GM18502 (cell line): Measurements from ENCODE around the gene OBSL1.
A peak's percentile ranks its signal among the peaks of the same experiment; 100 is the strongest.

Experiments
- ATAC-seq: cut with Tn5 transposase; IDR thresholded peaks from one replicate; pipeline ENCODE4 v1.9.1; 2021; ENCODE audit warnings: mild to moderate bottlenecking; ENCODE audit not compliant: unreplicated experiment, poor library complexity

Gene OBSL1

GRCh38 chr2:219567791-219568361, 3.5 kb downstream of the OBSL1 start:
- ATAC-seq: no peak

GRCh38 chr2:219567131-219567530, 4.2 kb downstream of the OBSL1 start:
- no peak for ATAC-seq

GRCh38 chr2:219566640-219567039, 4.7 kb downstream of the OBSL1 start:
- ATAC-seq: no peak

GRCh38 chr2:219565130-219566080, 5.9 kb downstream of the OBSL1 start:
- no peak for ATAC-seq

GRCh38 chr2:219563271-219563928, 7.9 kb downstream of the OBSL1 start:
- ATAC-seq: no peak

- ATAC-seq: no peak
Measured at GRCh38 chr2:219562049-219563020, 9.0 kb downstream of the OBSL1 start.

- ATAC-seq: no peak
Measured at GRCh38 chr2:219561179-219562048, 9.9 kb downstream of the OBSL1 start.

GRCh38 chr2:219560893-219561178, 10.5 kb downstream of the OBSL1 start:
- no peak for ATAC-seq

GRCh38 chr2:219560037-219560892, 11.1 kb downstream of the OBSL1 start:
- ATAC-seq: peak; percentile 47

- ATAC-seq: no peak
Measured at GRCh38 chr2:219559156-219559915, 12.0 kb downstream of the OBSL1 start.

- no peak for ATAC-seq
Measured at GRCh38 chr2:219557791-219558785, 13.3 kb downstream of the OBSL1 start.

GRCh38 chr2:219557320-219557719, 14.0 kb downstream of the OBSL1 start:
- ATAC-seq: no peak

- no peak for ATAC-seq
Measured at GRCh38 chr2:219556413-219556812, 14.9 kb downstream of the OBSL1 start.

- ATAC-seq: no peak
Measured at GRCh38 chr2:219555956-219556355, 15.4 kb downstream of the OBSL1 start.

GRCh38 chr2:219554350-219554749, 17.0 kb downstream of the OBSL1 start:
- ATAC-seq: no peak

- ATAC-seq: no peak
Measured at GRCh38 chr2:219553463-219553963, 17.8 kb downstream of the OBSL1 start.

- ATAC-seq: no peak
Measured at GRCh38 chr2:219553168-219553417, 18.2 kb downstream of the OBSL1 start.
